Measurements from ENCODE around the gene GNMT.

The GNMT gene

DNA sequence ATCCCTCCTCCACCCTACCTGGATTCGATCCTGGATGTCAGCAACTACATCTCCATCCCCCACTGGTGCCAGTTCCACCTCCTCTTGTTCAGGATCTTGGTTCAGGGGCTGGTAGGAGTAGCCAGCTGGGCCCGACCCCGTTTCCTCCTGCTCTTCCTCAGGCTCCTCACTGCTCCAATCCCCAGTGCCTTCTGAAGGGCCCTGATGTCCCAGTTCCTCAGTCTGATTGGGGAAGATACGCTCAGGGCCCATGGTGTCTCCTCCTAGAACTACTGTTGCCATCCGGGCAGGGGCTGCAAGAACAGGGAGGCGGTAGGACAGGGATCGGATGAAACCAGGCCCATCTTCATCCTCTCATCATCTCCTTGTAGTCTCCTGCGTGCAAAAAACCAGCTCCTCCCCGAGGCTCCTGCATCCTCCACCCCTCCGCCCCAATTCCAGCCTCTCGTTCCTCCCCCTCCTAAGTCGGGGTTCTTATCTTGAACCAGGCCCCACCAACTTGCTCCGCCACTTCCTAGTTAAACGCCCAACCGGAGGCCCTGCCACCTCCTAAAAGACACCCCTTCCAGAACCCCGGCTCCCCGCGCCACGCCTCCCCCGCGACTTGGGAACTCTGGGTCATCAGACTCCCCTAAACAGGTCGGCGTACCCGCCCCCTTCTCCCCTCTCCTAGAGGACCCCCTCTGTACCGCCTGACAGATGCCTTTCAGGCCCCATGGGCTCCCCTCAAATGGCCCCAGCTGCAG lies 52.7 kb downstream of the GNMT start:
- no peak for DNase-seq (ENCODE audit: low read depth)
